Measurements from ENCODE around the gene PRSS48. TPM values are rescaled to one million over a fixed set of nuclear protein-coding genes. Genes with fewer than 3 reads are reported as not detected.

PRSS48 gene
- total RNA-seq, 1 experiment from 2014 or later = not detected

DNA sequence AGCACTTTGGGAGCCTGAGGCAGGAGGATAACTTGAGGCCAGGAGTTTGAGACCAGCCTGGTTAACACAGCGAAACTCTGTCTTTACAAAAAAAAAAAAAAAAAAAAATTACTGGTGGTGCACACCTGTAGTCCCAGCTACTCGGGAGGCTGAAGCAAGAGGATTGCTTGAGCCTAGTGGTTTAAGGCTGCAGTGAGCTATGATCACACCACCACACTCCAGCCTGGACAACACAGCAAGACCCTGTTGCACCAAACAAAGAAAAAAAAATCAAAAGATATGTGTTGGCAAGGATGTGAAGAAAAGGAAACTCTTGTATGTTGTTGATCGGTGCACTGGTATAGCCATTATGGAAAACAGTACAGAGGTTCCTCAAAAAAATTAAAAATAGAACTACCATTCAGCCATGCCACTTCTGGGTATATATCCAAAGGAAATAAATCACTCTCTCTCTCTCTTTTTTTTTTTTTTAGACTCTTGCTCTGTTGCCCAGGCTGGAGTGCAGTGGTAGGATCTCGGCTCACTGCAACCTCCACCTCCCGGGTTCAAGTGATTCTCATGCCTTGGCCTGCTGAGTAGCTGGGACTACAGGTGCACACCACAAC is 33.3 kb downstream of the PRSS48 start:
- Mint-ChIP-seq H3K36me3 (ENCODE audit: insufficient read depth in 1 of 3, low read depth in 3 of 3) (peaks cover 4 to 24% (median 9%) of the 10 kb centered on the region in 3 experiments; a peak in 6 of 7 replicates), H3K4me1 (peaks cover 18 to 26% of the 10 kb centered on the region in 2 experiments), H3K27ac (no peak overlapping the region), H3K27me3 (ENCODE audit: low read depth) (no peaks in the 10 kb centered on the region), H3K9me3 (peaks cover 0 to 3% of the 10 kb centered on the region in 2 experiments; a peak in 1 of 5 replicates), H3K4me3 (no peak overlapping the region)
- H3K4ac ChIP-seq (ENCODE audit: low read depth, low read length) = no peak overlapping the region
- H3K14ac ChIP-seq (ENCODE audit: insufficient read depth, low read length) = no peak overlapping the region
- no peak overlapping the region for H2AFZ ChIP-seq (ENCODE audit: low read length)
- no peak overlapping the region for H4K8ac ChIP-seq (replicated peaks; ENCODE audit: insufficient read length, low read depth, low read length)
- peaks cover 11% of the 10 kb centered on the region; the same call in 1 of the 2 replicates for H3K4me1 ChIP-seq (ENCODE audit: insufficient read depth, low read length)
- no peak overlapping the region for H3K27ac ChIP-seq (ENCODE audit: insufficient read length, low read depth, low read length)
- no peak overlapping the region for H2BK120ac ChIP-seq (ENCODE audit: low read depth, low read length, poor library complexity, severe bottlenecking)
- no peaks in the 10 kb centered on the region for H3K9me3 ChIP-seq (ENCODE audit: control insufficient read depth, low read depth, low read length)
- H3K56ac ChIP-seq (ENCODE audit: insufficient read length, low read depth, low read length) = no peak overlapping the region
- no peak overlapping the region for H2AK5ac ChIP-seq (ENCODE audit: insufficient read length, low read length)
- H3K9ac ChIP-seq (ENCODE audit: extremely low read depth, insufficient read length, low read length) = no peak overlapping the region
- H2BK12ac ChIP-seq (ENCODE audit: insufficient read length, low read depth, low read length) = no peak overlapping the region
- no peak overlapping the region for H2BK5ac ChIP-seq (ENCODE audit: insufficient read length, low read length)
- WGBS (ENCODE audit: extremely low coverage, insufficient read length, low lambda C conversion rate) = no CpG with 5 or more reads among the region's 5 CpGs
- H3K23me2 ChIP-seq (ENCODE audit: insufficient read length, low read depth, low read length, poor library complexity, severe bottlenecking) = peaks cover 3% of the 10 kb centered on the region
- H2BK15ac ChIP-seq (ENCODE audit: low read depth, low read length) = no peak overlapping the region
- no peak overlapping the region for H4K91ac ChIP-seq (ENCODE audit: insufficient read length, low read depth, low read length)
- no peak overlapping the region for H4K5ac ChIP-seq (ENCODE audit: insufficient read length, low read depth, low read length)
- H3K4me2 ChIP-seq (ENCODE audit: insufficient read depth, insufficient read length, low read length) = no peak overlapping the region
- H3K18ac ChIP-seq (ENCODE audit: insufficient read length, low read depth, low read length) = no peak overlapping the region
- H3K27me3 ChIP-seq (ENCODE audit: insufficient read depth, low read length) = no peaks in the 10 kb centered on the region
- no peaks in the 10 kb centered on the region for H4K20me1 ChIP-seq (ENCODE audit: control insufficient read depth, insufficient read depth, insufficient read length)
- H3K23ac ChIP-seq (ENCODE audit: insufficient read length, low read depth, low read length) = no peak overlapping the region
- no peak overlapping the region for H3T11ph ChIP-seq (ENCODE audit: low read length)
- no peak overlapping the region for H2BK20ac ChIP-seq (ENCODE audit: low read depth, low read length, poor library complexity, severe bottlenecking)
- H3K79me1 ChIP-seq (ENCODE audit: insufficient read depth, low read depth, low read length, poor library complexity, severe bottlenecking) = peaks cover 6% of the 10 kb centered on the region
- no peak for DNase-seq
- peaks cover 28% of the 10 kb centered on the region; the same call in 1 of the 2 replicates for H3K79me2 ChIP-seq (ENCODE audit: insufficient read depth, low read length)
- TF ChIP-seq CTCF (conservative IDR thresholded peaks at IDR 0.05) = no peak

All from H9 (cell line).